Activated CD8-positive, alpha-beta memory T cell treated with anti-CD3 and anti-CD28 coated beads, Interleukin-2, amount 50 U/mL, for 24 hours (primary cell): Measurements from ENCODE around the gene LMNTD2.
"Not testable (repeated sequence)": the region's sequence is repeated elsewhere in the genome, so short reads cannot be mapped to it uniquely, and the experiment has no call there.

Source experiments
- DNase-seq: peaks from one replicate; pipeline ENCODE4 v3.0.0-alpha.2; 2020; ENCODE audit errors: extremely low read depth

The LMNTD2 gene

DNA sequence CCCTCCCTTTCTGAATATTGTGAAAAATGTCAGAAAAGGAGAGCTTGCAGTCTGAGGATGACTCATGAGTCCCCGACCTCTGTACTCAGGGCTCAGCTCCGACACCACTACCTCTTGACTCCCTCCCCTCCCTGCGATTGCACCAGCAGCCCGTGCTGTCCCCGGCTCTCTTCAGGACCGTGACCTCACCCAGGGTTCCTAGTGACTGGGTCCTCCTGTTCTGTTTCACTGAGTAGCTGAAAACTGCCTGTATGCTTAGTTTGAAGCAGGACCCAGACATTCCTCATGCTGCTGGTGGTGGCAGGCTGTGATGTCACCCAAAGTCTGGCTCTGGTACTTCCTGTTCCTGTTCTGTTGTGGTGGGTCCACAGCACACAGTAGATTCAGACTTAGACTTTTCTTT, 27.4 kb upstream of the LMNTD2 start:
- DNase-seq: peak; percentile 33

DNA sequence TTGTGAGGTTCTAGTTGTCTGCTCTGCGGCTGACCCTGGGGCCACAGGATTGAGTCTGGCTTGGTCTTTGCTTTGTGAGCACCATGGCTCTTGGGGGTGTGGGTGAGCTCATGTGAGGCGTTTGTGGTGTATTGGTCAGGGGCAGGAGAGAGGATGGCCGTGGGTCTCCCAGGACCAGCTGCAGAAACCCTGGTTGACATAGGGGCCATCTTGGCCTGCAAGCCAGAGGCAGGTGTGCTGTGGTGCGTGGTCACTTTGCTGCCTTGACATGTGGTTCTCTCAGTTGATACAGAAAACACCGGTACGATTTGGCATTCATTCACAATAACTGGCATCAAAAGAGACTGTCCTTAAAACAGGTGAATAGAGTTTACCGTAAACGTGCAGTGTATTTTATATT, 27.0 kb upstream of the LMNTD2 start:
- no peak for DNase-seq

DNA sequence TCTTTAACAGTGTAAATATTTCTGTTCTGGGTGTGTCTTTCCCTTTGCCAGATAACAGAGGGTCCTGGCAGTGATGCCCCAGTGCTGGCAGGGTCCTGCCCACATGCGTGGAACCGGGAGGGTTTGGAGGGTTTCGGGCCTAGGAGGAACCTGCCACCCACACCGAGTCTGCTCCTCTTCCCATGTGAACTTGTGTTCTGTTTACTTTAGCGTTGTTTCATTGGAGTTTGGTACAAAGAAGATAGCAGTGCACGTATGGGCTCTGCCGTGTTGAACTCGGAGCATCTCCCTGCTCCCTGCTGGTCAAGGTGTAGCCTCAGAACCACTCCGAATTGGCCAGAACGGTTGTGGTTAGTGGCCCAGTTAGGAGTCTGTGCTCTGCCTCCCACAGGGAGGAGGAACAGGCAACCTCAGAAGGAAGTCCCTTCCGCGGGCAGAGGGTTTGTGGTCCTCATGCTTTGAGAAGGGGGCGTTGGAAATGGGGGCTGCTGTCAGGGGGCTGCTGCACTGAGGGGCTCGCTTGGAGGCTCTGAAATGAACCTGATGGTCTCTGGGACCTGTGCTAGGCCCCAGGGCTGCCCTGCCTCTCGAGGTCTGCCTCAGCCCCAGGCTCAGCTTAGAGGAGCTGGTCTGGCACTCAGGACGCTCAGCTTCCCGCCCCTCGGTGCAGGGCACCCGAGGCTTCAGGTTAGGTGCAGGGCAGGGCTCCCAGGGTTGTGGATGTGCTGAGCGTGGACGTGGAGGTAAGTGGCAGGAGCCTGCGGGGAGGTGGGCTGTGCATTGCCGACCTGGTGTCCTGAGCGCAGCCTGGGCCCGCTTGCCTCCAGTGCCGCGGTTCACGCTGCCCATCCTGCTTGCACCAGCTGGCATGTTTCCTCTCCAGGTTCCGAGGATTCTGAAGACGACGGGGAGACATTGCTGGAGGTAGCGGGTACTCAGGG, 26.1 kb upstream of the LMNTD2 start:
- no peak for DNase-seq

DNA sequence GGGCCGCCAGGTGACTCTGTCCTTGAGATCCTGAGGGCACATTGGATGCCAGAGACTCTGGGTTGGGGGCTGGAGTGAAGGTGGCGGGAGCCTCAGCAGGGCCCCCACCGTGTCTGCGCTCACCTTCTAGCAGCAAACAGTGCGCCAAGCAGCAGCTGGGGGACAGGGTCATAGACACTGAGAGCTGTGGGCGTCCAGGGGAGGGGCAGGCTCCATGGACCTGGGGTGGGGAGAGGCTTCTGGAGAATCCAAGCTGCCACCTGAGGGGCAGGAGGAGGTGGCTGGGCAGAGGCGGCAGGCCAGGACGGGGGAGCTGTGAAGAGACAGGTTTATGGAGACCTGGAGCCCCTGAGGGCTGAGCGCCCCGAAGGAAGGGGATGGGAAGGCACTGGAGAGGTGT, 23.7 kb upstream of the LMNTD2 start:
- DNase-seq: no peak

DNA sequence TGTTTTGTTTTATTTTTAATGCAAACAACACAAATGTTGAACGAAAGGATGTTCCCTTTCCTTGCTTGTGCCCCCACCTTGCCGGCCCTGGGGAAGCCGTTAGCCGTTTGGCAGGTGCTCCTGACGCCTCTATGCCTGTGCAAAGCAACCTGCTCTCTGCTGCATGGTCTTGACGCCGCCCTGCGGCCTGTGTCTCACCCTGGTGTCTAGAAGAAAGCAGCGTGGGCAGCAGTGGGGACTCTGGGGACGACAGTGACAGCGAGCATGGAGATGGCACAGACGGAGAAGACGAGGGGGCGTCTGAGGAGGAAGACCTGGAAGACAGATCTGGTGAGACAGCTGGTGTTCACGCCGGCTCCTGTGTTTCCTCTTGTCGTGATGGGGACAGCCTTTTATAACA, 21.2 kb upstream of the LMNTD2 start:
- DNase-seq: no peak

DNA sequence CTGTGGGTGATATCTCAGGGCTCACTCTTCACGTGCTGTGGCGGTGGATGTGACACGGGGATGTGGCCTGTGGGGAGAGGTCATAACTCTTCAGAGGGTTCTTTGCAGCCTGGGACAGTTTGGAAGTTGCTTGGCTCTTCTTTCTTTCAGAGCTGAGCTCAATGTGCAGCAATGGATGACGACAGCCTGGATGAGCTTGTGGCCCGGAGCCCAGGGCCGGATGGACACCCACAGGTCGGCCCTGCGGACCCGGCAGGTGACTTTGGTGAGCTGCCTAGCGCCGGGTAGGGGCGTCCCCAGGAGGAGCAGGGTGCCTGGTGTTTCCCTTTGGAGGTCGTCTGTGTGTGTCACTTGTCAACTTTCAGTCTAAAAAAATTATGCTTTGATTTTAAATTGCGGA, 20.8 kb upstream of the LMNTD2 start:
- DNase-seq: no peak

DNA sequence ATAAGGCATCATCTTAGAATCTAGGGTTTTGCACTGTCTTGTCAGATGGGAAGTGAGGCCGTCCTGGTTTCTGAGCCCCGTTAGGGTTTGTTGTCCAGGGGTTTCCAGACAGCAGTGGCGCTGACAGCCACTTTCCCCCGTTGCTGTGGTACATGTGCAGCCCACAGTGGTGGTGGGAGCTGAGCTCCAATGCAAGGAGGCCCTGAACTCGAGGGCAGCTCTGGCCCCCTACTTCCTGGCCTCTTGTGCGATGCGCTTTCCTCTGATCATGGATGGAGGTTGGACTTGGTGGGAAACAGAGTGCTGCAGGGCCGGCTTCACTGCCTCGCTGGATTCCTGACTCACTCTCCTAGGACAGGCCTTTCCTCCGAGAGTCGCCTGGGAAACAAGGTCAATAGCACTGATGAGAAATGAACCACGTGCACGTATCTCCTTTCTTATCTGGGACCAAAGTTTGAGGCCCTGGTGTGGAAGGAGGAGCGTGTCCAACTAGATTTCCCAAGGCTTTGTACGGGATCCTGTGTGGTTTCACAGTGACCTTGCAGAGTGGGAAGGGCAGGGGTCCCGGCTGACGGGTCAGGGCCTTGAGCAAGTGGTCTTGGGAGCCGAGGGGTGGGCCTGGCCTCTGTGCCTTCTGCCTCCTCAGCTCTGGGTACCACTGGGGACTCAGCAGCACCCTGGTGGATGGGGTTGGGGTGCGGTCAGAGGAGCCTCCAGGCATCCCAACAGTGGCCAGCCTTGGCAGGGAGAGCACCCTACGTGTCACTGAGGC, 19.5 kb upstream of the LMNTD2 start:
- no peak for DNase-seq

DNA sequence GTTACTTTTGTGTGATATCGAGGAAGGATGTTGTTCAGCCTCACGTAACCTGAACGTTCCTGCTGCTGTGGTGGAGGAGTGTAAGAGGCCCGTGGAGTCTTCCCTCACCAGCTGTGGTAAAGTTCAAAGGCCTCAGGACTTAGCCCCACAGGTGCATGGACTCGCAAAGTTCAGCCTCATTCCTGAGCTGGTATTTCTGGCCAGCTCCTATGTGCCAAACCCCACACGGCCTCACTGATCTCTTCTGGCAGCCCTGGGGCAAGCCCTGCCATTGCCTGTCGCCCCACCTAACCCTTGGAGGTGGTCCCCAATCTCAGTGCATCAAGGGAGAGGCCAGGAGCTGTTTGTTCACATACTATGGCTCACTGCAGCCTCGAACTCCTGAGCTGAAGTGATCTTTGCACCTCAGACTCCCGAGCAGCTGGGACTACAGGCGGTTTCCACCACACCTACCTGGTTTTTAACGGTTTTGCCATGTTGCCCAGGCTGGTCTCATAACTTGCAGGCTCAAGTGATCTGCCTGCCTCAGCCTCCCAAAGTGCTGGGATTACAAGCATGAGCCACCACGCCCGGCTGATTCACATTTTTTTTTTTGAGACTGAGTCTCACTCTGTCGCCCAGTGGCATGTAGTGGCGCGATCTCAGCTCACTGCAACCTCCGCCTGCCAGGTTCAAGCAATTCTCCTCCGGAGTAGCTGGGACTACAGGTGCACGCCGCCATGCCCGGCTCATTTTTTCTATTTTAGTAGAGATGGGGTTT, 17.9 kb upstream of the LMNTD2 start:
- no peak for DNase-seq

DNA sequence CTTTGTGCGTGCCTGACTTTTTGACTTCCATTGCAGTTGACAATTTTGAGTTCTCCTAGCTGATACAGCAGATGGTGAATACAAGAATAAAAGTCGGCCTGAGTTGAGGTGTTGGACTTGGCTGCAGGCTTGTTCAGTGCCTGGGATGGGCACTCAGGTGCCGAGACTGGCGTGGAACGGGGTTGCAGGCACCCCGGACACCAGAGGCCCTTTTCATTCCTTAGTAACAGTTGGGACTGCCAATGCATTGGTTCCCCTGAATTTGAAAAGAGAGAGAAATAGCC, 17.0 kb upstream of the LMNTD2 start:
- no peak for DNase-seq

DNA sequence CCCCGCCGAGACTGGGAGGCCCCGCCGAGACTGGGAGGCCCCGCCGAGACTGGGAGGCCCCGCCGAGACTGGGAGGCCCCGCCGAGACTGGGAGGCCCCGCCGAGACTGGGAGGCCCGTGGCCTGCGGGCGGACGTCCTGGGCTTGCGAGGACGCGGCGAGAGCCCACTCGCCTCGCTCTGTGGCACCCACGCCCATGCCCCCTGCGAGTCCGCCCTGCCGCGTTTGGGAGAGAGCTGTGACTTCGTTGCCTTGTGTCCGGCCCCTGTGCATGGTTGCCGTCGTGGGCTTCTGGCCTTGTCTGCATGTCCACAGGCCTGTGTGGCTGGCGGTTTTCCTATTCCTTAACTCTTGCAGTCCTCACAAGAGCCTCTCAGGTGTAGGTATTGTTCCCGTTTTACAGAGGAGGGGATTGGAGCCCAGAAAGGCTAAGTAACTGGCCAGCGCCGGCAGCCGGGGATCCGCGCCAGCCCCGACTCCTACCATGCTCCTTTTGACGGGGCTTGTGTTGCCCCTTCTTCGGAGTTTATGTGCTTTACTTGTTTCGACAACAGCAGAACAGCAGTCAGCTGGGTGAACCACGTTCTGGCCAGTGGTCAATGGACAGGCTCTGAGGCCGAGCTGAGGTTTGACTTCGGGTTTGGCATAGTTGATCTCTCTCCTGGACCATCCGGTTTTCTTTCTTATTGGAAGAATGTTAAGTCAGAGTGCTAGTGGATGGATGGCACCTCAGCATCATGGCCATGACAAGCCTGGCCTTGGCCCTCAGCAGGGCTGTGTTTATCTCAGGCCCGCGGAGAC, 16.5 kb upstream of the LMNTD2 start:
- DNase-seq: no peak

DNA sequence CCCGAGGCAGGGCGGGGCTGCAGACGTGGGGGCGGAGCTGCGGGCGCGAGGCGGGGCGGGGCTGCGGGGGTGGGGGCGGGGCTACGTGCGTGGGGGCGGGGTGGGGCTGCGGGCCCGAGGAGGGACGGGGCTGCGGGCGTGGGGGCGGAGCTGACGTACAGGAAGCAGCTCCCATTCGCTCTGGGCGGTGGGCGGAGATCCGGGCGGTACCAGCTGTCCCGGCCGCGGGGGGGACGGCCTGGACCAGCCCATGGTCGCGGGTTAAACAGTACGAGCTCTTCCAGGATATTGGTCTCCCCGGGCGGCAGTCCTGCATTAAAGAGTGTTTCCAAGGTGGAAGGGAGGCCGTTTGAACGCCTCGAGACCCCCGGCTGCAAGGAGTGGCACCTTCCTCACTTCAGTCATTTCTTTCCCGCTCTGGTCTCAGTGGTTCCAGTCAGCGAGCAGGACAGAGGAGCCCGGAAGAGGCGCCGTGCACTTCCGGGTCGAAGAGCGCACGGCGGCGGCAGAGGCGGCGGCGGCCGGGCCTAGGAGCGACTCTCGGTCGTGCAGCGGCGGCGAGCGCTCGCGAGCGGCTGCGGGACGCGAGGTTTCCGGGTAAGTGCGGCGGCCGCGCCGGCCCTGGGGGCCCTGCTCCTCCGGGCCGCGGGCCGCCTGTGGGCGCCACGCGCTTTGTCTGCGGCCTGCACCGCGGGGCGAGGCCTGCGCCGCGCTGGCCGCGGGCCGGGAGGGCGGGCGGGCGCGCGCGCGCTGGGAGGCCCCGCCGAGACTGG, 15.6 kb upstream of the LMNTD2 start, which contains the start of gene PHRF1:
Gene PHRF1, plus strand, starts transcription at position 475 of the 773 bp plus-strand sequence. CDS start 5,043 bp downstream, outside the sequence.
- DNase-seq: peak; percentile 79

DNA sequence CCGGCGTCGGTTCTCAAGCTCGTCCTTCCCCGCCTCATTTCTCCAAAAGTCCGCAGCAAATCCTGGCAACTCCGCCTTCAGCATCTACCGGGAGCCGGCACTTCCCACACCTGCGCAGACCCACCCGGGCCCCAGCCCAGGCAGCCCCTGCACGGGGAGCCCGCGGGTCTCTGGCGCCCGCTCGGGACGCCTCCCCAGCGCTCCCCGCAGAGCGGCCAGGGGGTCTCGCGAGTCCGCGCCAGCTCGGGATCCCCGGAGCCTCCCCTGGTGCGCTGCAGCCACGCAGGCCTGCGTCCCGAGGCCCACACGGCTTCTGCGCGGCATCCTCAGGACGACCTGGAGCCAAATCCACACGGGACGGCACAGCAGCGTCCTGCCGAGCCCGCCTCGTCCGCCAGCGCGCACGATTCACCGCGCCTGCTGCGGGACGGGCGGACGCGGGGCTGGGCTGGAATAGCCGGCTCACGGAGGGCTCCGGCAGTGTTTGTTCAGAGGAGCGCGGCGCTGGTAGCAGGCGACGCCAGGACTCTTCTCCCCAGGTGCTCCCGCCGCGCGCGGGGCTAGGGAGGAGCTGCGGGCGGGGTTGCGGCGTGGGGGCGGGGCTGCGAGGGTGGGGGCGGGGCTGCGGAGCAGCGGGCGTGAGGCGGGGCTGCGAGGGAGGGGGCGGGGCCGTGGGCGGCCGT, 14.9 kb upstream of the LMNTD2 start:
- DNase-seq: no peak

DNA sequence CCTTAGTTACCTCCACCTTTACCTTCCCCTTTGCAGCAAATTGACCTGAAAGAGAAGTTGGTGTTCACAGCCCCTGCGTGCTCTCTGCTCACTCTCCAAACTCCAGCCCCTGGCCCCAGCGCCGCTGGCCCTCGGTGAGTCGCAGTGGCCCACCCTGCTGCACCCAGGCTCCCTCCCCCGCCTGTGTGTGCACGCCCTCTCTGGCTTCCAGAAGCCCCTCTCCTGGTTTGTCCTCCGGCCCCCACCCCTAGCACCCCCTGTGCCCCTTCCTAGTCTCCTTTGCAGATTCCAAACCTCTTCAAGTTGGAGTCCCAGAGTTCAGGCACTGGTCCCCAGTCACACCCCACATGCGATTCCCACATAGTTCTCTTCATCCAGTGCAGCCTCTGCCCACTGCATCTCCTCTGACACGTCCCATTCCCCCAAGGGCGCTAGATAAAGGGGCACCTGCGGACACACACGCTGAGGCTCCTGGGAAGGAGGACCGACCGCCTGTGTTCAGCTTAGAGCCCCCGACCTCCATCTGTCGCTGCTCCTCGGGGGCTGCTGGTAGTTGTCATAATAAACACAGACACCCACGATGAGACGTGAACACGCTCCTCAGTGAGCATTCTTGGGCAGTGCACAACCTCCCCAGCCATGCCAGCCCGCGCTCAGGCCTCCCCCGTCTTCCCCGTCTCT, 14.2 kb upstream of the LMNTD2 start:
- DNase-seq: no peak

DNA sequence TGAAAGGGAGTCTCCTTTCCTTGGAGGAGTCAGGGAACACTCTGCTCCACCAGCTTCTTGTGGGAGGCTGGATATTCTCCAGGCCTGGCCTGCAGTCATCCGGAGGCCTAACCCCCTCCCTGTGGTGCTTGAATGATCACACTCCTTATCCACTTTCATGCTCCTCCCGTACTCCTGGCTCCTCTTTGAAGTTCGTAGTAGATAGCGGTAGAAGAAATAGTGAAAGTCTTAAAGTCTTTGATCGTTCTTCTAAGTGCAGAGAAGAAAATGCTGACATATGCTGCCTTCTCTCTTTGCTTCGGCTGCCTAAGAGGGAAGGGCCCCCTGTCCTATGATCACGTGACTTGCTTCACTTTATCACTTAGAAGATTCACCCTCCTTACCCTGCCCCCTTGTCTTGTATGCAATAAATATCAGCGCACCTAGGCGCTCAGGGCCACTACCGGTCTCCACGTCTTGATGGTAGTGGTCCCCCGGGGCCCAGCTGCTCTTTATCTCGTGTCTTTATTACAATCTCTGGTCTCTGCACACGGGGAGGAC, 13.6 kb upstream of the LMNTD2 start:
- not testable (repeated sequence) for DNase-seq

DNA sequence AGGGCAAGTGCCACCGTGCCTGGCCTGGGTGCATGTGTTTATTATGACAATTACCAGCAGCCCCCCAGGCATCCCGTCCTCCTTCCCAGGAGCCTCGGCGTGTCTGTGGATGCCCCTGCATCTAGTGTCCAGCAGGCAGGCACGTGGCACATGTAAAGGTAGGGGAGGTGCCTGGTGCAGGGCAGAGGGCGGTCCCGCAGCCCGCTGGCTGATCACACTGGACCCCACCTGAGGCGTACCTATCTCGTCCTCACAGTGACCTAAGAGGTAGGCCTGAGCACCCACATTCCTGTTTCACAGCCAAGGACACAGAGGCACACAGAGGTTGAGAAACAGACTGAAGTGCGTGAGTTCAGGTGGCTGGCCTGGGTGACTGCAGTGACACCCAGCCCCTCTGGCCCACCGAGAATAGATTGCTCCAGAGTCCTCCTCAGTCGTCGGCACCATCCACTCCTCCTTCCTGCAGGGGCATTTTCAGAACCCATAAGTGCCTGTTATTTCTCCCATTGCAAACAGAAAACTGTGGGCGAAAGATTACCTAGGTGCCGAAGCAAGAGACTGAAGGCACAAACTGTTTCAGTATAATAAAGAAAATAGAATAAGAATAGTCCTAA, 12.7 kb upstream of the LMNTD2 start:
- DNase-seq: no peak

DNA sequence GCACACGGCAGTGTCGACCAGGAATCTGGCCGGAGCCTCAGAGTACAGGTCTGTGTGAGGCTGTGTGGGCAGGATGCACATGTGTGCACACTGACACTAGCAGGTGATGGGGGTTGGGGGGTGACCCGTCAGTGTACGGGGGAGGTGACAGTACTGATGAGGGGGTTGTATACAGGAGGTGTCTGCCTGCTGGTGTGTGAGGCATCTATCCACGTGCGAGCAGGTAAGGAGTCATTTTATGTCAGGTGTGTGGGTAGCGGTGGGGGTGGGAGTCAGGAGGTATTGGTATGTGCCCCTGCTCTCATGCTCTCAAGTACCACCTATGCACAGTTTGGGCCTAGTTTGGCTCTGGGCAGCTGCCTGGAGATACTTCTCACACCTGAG, 11.3 kb upstream of the LMNTD2 start:
- no peak for DNase-seq

DNA sequence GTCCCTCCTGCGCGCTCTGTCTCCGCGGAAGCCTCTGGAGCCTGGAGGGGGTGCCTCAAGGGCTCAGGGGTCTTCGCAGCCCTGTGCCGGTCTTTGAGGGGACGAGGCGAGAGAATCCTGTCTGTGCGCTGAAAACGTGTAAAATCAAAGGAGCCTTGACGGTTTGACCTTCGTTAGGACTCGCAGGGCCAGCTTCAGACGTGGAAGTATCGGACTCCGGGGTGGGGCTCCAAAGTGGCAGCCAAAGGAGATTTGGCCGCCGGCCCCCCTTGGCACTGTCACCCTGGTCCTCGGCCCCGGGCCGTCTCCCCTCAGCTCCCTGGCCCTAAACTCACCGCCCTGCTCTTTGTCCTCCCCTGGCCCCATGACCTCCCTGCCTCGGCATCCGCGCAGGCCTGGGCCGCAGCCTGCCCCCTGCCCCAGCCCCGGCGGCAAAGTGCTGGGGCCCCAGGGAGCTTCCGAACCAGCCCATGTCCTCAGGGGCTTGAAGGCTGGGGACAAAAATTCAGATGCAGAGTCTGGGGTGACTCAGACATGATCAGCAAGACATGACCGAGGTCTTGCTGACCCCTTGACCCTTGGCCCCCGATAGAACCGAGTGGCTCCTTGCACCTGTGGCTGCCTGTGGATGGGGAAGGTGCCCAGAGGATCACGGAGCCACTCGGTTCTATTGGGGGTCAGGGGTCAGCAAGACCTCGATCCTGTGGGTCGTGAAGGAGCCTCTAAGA, 8.8 kb upstream of the LMNTD2 start:
- no peak for DNase-seq
